Measurements from ENCODE around the gene PNLIPRP3.
A peak's percentile ranks its signal among the peaks of the same experiment; 100 is the strongest.

Gene PNLIPRP3

DNA sequence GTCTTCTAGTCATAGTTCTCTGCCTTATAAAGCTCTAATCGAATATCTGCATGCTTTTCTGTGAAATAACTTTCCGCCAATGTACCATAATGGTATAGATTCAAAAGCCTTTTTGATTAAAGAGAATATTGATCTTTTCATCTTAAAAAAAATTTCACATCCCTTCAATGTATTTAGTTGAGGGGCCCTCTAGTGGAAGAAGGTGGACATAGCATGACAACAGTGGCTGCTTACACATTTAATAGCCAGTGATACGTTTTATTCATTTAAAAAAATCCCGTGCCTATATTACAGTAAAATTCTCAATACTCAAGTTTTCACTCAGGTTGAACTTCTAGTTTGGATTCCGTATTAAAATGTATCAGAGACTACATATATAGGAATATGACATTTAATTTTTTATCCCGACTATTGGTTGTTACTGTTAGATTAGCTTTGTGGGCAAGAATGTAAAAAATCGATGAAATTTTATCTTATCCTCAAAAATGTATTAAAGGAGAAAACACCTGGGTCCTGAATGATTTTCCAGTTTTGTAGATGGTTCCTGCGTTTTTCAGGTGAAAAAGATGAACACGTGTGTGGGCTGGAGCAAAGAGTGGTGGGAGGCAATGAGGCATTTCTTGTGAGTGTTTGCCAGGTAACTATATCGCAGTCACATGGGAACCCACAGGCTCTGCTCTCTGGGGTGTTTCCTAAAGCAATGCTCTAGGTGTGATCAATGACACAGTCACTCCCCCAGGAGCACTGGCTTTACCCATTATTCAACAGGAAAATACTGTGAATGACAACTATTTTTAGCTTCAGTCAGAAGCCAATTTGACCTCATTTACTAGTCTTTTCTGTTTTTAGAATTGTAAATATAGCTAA is 94.0 kb downstream of the PNLIPRP3 start:
- no peaks in the 10 kb centered on the region for H3K79me2 ChIP-seq (ENCODE audit: low read length)
- no peak for TF ChIP-seq EZH2 (optimal IDR thresholded peaks at IDR 0.05; ENCODE audit: low read depth, low read length)
- TF ChIP-seq, protein P1, sequence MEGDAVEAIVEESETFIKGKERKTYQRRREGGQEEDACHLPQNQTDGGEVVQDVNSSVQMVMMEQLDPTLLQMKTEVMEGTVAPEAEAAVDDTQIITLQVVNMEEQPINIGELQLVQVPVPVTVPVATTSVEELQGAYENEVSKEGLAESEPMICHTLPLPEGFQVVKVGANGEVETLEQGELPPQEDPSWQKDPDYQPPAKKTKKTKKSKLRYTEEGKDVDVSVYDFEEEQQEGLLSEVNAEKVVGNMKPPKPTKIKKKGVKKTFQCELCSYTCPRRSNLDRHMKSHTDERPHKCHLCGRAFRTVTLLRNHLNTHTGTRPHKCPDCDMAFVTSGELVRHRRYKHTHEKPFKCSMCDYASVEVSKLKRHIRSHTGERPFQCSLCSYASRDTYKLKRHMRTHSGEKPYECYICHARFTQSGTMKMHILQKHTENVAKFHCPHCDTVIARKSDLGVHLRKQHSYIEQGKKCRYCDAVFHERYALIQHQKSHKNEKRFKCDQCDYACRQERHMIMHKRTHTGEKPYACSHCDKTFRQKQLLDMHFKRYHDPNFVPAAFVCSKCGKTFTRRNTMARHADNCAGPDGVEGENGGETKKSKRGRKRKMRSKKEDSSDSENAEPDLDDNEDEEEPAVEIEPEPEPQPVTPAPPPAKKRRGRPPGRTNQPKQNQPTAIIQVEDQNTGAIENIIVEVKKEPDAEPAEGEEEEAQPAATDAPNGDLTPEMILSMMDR (IDR thresholded peaks at IDR 0.05; ENCODE audit: low read length), result peak; percentile 82
- DNase-seq, result peak; percentile 55

DNA sequence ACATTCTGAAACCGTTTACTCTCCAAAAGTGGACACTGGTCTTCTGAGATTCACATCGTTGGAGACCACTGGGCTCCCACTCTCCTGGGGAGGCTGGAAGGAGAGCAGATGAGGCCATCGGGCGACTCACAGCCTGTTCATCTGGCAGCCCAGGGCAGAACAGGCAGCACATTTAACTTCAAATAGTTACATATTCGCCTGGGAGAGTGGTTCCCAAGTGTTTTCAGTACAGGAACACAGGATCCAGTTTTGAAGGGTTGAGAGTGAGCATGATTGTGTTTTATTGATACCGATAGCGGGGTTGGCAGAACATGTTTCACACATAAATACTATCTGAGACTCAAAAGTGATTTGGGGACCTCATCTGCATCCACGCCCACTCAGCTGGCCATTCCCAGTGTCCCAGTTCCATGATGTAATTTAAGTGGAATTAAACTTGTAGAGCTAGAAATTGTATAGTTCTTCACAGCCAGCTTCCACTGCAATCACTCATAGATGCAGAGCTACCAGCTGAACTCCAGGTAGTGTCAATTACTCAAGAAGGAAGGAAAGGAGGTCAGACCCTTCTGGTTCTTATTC is 95.2 kb downstream of the PNLIPRP3 start:
- TF ChIP-seq EZH2 (optimal IDR thresholded peaks at IDR 0.05; ENCODE audit: low read depth, low read length) (no peak), EZH2phosphoT487 (IDR thresholded peaks at IDR 0.05; ENCODE audit: low read length) (no peak)
- TF ChIP-seq, protein P1 (IDR thresholded peaks at IDR 0.05; ENCODE audit: low read length), result no peak

More for the DNA sequence above, 94.0 kb downstream of the PNLIPRP3 start:
- H3K4me3 ChIP-seq (ENCODE audit: low read length), result no peak overlapping the region
- H4K20me1 ChIP-seq (ENCODE audit: insufficient read depth, low read length), result no peaks in the 10 kb centered on the region
- no peaks in the 10 kb centered on the region for H3F3A ChIP-seq (ENCODE audit: insufficient read depth, low read length)
- no peak overlapping the region for H3K4me2 ChIP-seq (ENCODE audit: low read depth, low read length)
- no peak overlapping the region for H3K9ac ChIP-seq (ENCODE audit: low read length)
- H3K9me2 ChIP-seq (replicated peaks; ENCODE audit: insufficient read depth, low read length), result no peaks in the 10 kb centered on the region
- no peaks in the 10 kb centered on the region for H3K9me3 ChIP-seq (replicated peaks; ENCODE audit: insufficient read depth, low read length)
- no peaks in the 10 kb centered on the region for H3K36me3 ChIP-seq (replicated peaks; ENCODE audit: insufficient read depth, low read length)
- H3K4me1 ChIP-seq (ENCODE audit: low read length), result no peaks in the 10 kb centered on the region
- H3K27ac ChIP-seq (ENCODE audit: low read length), result no peak overlapping the region
- H3K27me3 ChIP-seq (replicated peaks; ENCODE audit: insufficient read depth, low read length), result no peaks in the 10 kb centered on the region
- no peak overlapping the region for H2AFZ ChIP-seq (ENCODE audit: low read length)

DNA sequence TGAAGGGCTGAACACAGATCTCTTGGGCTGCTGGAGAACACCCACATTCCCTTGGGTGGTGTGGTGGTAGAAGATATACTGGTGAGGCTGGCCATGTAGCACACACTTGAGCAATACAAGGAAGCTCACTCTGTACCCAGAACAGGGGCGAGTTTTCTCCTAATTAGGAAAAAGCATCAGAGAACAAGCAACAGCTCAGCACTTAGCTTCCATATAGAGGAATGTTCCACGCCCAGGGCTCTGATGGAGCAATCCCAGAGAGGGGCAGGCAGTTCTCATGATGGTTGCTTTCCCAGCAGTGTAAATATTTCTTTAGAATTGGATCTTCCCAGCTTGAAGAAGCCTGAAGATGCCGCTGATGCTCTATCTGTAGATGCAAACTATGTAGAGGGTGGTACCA is 97.1 kb downstream of the PNLIPRP3 start:
- Histone ChIP-seq H2AFZ (ENCODE audit: low read length) (no peak overlapping the region), H3F3A (ENCODE audit: insufficient read depth, low read length) (no peaks in the 10 kb centered on the region), H3K27ac (ENCODE audit: low read length) (no peak overlapping the region), H3K4me2 (ENCODE audit: low read depth, low read length) (no peak overlapping the region), H3K9me3 (replicated peaks; ENCODE audit: insufficient read depth, low read length) (no peaks in the 10 kb centered on the region), H4K20me1 (ENCODE audit: insufficient read depth, low read length) (no peaks in the 10 kb centered on the region), H3K4me3 (ENCODE audit: low read length) (no peak overlapping the region), H3K9ac (ENCODE audit: low read length) (no peak overlapping the region), H3K27me3 (replicated peaks; ENCODE audit: insufficient read depth, low read length) (no peaks in the 10 kb centered on the region), H3K79me2 (ENCODE audit: low read length) (no peaks in the 10 kb centered on the region), H3K36me3 (replicated peaks; ENCODE audit: insufficient read depth, low read length) (no peaks in the 10 kb centered on the region), H3K9me2 (replicated peaks; ENCODE audit: insufficient read depth, low read length) (no peaks in the 10 kb centered on the region), H3K4me1 (ENCODE audit: low read length) (no peaks in the 10 kb centered on the region)
- no peak for TF ChIP-seq EZH2 (optimal IDR thresholded peaks at IDR 0.05; ENCODE audit: low read depth, low read length)
- TF ChIP-seq EZH2phosphoT487 (IDR thresholded peaks at IDR 0.05; ENCODE audit: low read length), result no peak
- TF ChIP-seq, protein P1 (IDR thresholded peaks at IDR 0.05; ENCODE audit: low read length), result no peak
- no peak for DNase-seq

More for the DNA sequence above, 95.2 kb downstream of the PNLIPRP3 start:
- H3K9me3 ChIP-seq (replicated peaks; ENCODE audit: insufficient read depth, low read length), result no peaks in the 10 kb centered on the region
- no peak overlapping the region for H3K27ac ChIP-seq (ENCODE audit: low read length)
- no peaks in the 10 kb centered on the region for H3K27me3 ChIP-seq (replicated peaks; ENCODE audit: insufficient read depth, low read length)
- H3K79me2 ChIP-seq (ENCODE audit: low read length), result no peaks in the 10 kb centered on the region
- H3K4me1 ChIP-seq (ENCODE audit: low read length), result no peaks in the 10 kb centered on the region
- H3K9me2 ChIP-seq (replicated peaks; ENCODE audit: insufficient read depth, low read length), result no peaks in the 10 kb centered on the region
- H3K4me3 ChIP-seq (ENCODE audit: low read length), result no peak overlapping the region
- H3K4me2 ChIP-seq (ENCODE audit: low read depth, low read length), result no peak overlapping the region
- no peak overlapping the region for H3K9ac ChIP-seq (ENCODE audit: low read length)
- no peaks in the 10 kb centered on the region for H3F3A ChIP-seq (ENCODE audit: insufficient read depth, low read length)
- H2AFZ ChIP-seq (ENCODE audit: low read length), result no peak overlapping the region
- H3K36me3 ChIP-seq (replicated peaks; ENCODE audit: insufficient read depth, low read length), result no peaks in the 10 kb centered on the region
- no peak for DNase-seq
- H4K20me1 ChIP-seq (ENCODE audit: insufficient read depth, low read length), result no peaks in the 10 kb centered on the region
